K562 (cell line): ENCODE measurements around the gene GALNT17. TPM values are rescaled to one million over a fixed set of nuclear protein-coding genes. Genes with fewer than 3 reads are reported as not detected.

ENCODE experiments used
- ATAC-seq: fragments of 200-7000 bp; cut with Tn5 transposase; 3 replicates; pipeline ENCODE4 v1.9.1; 2020; ENCODE audit warnings: moderate library complexity
- BruUV-seq: library from RNA; stranded (reverse); fragments of 400-500 nt; replicated peaks from 2 replicates; lab custom pipeline; 2021; lab: Mats Ljungman, UMichigan
- CTCF ChIA-PET: fragments of 300-600 bp; formaldehyde crosslinking; extraction: SDS; loops from one replicate; lab custom pipeline; 2021; ENCODE audit warnings: low intra/inter-chr PET ratio; lab: Yijun Ruan, JAX
- POLR2A ChIA-PET: fragments of 300-600, 350-650 bp; sonication (Branson Sonifier 250); formaldehyde crosslinking; extraction: SDS; loops from one replicate; lab custom pipeline; 2021; ENCODE audit warnings: antibody characterized with exemption, inconsistent platforms; lab: Yijun Ruan, JAX
- DNase-seq, 4 experiments: peaks; one replicate each; pipeline versions ENCODE4 v3.0.0 to v3.0.0-alpha.2; 2011 to 2018; ENCODE audit warnings: low spot score in 3 of 4, mixed read lengths in 3 of 4; ENCODE audit errors: extremely low read depth in 1 of 4
- FAIRE-seq: peaks from 2 replicates; lab custom pipeline; 2011; peaks lifted over from hg19 to GRCh38; lab: Jason Lieb, UNC
- H2AFZ ChIP-seq: 2 replicates; pipeline ENCODE4 v1.6.0; 2011; ENCODE audit warnings: low read depth, low read length, control low read depth, inconsistent platforms
- H3K27ac ChIP-seq: fragments of 200-600 bp; 3 replicates; pipeline ENCODE4 v1.8.0; 2011; ENCODE audit warnings: low read depth, mild to moderate bottlenecking, control low read depth, inconsistent platforms, low read length, moderate library complexity, mixed read lengths; ENCODE audit errors: extremely low read depth
- H3K27me3 ChIP-seq, 2 experiments: fragments of 300-600 bp in 1 of 2; 2 replicates in 1 of 2; 3 replicates in 1 of 2; pipeline versions ENCODE4 v1.6.0 to v1.8.0; 2011; ENCODE audit warnings: inconsistent platforms in 2 of 2, low read length in 2 of 2, mild to moderate bottlenecking in 1 of 2, mixed read lengths in 1 of 2, moderate library complexity in 1 of 2; ENCODE audit not compliant: control insufficient read depth in 2 of 2, insufficient read depth in 2 of 2
- H3K36me3 ChIP-seq: fragments of 300-600 bp; 3 replicates; pipeline ENCODE4 v1.8.0; 2011; ENCODE audit warnings: mild to moderate bottlenecking, low read length, inconsistent platforms; ENCODE audit not compliant: control insufficient read depth, insufficient read depth
- H3K4me1 ChIP-seq, 2 experiments: fragments of 200-600 bp in 1 of 2; replicated peaks in 1 of 2; 2 replicates in 1 of 2; 3 replicates in 1 of 2; pipeline versions ENCODE4 v1.5.1 to v1.8.0; 2011; ENCODE audit warnings: inconsistent platforms in 2 of 2, low read length in 2 of 2, mild to moderate bottlenecking in 1 of 2, mixed read lengths in 1 of 2, moderate library complexity in 1 of 2; ENCODE audit not compliant: control insufficient read depth in 2 of 2, insufficient read depth in 2 of 2
- H3K4me2 ChIP-seq: 2 replicates; pipeline ENCODE4 v1.6.1; 2011; ENCODE audit warnings: low read length, control low read depth, inconsistent platforms, mixed read lengths; ENCODE audit not compliant: insufficient read depth
- H3K4me3 ChIP-seq: fragments of 200-600 bp; sonication (generic), shearing (Covaris generic); 2 replicates; pipeline ENCODE4 v1.5.1; 2016; ENCODE audit warnings: control low read depth, inconsistent platforms
- H3K79me2 ChIP-seq: fragments of 200-600 bp; 3 replicates; pipeline ENCODE4 v1.8.0; 2011; ENCODE audit warnings: low read length, inconsistent platforms; ENCODE audit not compliant: control insufficient read depth, insufficient read depth
- H3K9ac ChIP-seq, 2 experiments: 2 replicates each; pipeline versions ENCODE4 v1.6.0 to v1.6.1; 2011; ENCODE audit warnings: low read depth in 2 of 2, low read length in 2 of 2, control low read depth in 1 of 2, inconsistent platforms in 1 of 2, mild to moderate bottlenecking in 1 of 2, mixed read lengths in 1 of 2; ENCODE audit not compliant: insufficient read depth in 1 of 2
- H3K9me1 ChIP-seq: one replicate; pipeline ENCODE4 v1.6.0; 2011; ENCODE audit warnings: inconsistent platforms, mild to moderate bottlenecking, low read length, moderate library complexity; ENCODE audit not compliant: control insufficient read depth, insufficient read depth
- H3K9me3 ChIP-seq: replicated peaks from 2 replicates; pipeline ENCODE4 v1.5.1; 2011; ENCODE audit warnings: low read depth, low read length, inconsistent platforms; ENCODE audit not compliant: control insufficient read depth, insufficient read depth
- H4K20me1 ChIP-seq: replicated peaks from 2 replicates; pipeline ENCODE4 v1.6.1; 2011; ENCODE audit warnings: low read length, inconsistent platforms, mixed read lengths; ENCODE audit not compliant: control insufficient read depth, insufficient read depth
- ARID3B ChIP-seq: fragments of 250-450 bp; sonication (Bioruptor Pico); IDR thresholded peaks from 2 replicates; pipeline ENCODE4 v1.4.0; 2020; ENCODE audit warnings: borderline replicate concordance
- CBFA2T2 ChIP-seq: fragments of 450-650 bp; conservative IDR thresholded peaks from 2 replicates; pipeline ENCODE4 v1.6.1; 2017; ENCODE audit warnings: mild to moderate bottlenecking
- CHD4 ChIP-seq: fragments of 200-600 bp; sonication (generic); IDR thresholded peaks from 3 replicates; pipeline ENCODE4 v1.6.1; 2012; ENCODE audit warnings: low read depth, mild to moderate bottlenecking, mixed read lengths, low read length, inconsistent platforms; ENCODE audit not compliant: insufficient read depth, insufficient replicate concordance, poor library complexity, severe bottlenecking
- NCOA2 ChIP-seq, 2 experiments: fragments of 450-650 bp; IDR thresholded peaks; 2 replicates each; pipeline ENCODE4 v1.6.1; 2018; ENCODE audit warnings: mild to moderate bottlenecking in 2 of 2, moderate library complexity in 1 of 2; ENCODE audit not compliant: partially characterized antibody in 2 of 2
- RBM34 ChIP-seq: fragments of 200-400 bp; formaldehyde crosslinking; IDR thresholded peaks from 2 replicates; pipeline ENCODE4 v1.6.1; 2018; ENCODE audit warnings: low read length, borderline replicate concordance; ENCODE audit not compliant: insufficient read depth
- SNIP1 ChIP-seq: fragments of 450-650 bp; IDR thresholded peaks from 2 replicates; pipeline ENCODE4 v1.7.1; 2017; ENCODE audit warnings: low read depth, mild to moderate bottlenecking
- SREBF1 ChIP-seq: fragments of 150-350 bp; IDR thresholded peaks from 2 replicates; pipeline ENCODE4 v1.6.1; 2014; ENCODE audit warnings: antibody characterized with exemption, low read depth, low read length, borderline replicate concordance
- TAF7 ChIP-seq: fragments of 450-650 bp; IDR thresholded peaks from 2 replicates; pipeline ENCODE4 v1.6.1; 2016; ENCODE audit warnings: missing genetic modification characterization, missing compliant biosample characterization
- ZNF23 ChIP-seq: fragments of 250-450 bp; sonication (Bioruptor Pico); IDR thresholded peaks from 2 replicates; pipeline ENCODE4 v1.4.0; 2020; ENCODE audit warnings: mild to moderate bottlenecking
- ZSCAN32 ChIP-seq: fragments of 450-650 bp; formaldehyde crosslinking; IDR thresholded peaks from 2 replicates; pipeline ENCODE4 v1.4.0; 2020; ENCODE audit warnings: mild to moderate bottlenecking, moderate library complexity
- WGBS: fragments of 100-300 bp; shearing (Covaris generic); methylation state at CpG from one replicate; pipeline ENCODE4 v1.1.6; 2016; ENCODE audit warnings: low coverage, mixed read lengths; ENCODE audit not compliant: insufficient coverage; ENCODE audit errors: missing lambda C conversion rate; 5-methylcytosine and 5-hydroxymethylcytosine counted together
- in situ Hi-C: fragments of 300-500 bp; cut with MboI; formaldehyde crosslinking; loops from 4 replicates; pipeline ENCODE4 v1.15.0; 2018; ENCODE audit warnings: inconsistent platforms, mixed read lengths
- intact Hi-C: fragments of 100-400 bp; cut with micrococcal nuclease; formaldehyde crosslinking; loops from 2 replicates; pipeline ENCODE4 v1.14.2; 2022
- polyA plus RNA-seq, 8 experiments: library from polyadenylated mRNA; depleted of rRNA in 4 of 8; stranded (reverse) in 5 of 8; unstranded in 3 of 8; fragments of >200 nt; fragmentation: Nextera tagmentation in 2 of 8; fragmentation: Illumina TruSeq in 1 of 8; extraction: Ambion mirVana in 2 of 8; extraction: Trizol in 1 of 8; gene quantifications; 2 replicates each; pipeline versions ENCODE4 v1.2.1 to v1.2.3, GENCODE V29; 2011 to 2014; ENCODE audit warnings: inconsistent platforms in 1 of 8, missing spikeins in 1 of 8
- total RNA-seq, 7 experiments: library from RNA; depleted of rRNA in 6 of 7; stranded (reverse); fragments of >200 nt in 6 of 7; fragmentation: Illumina TruSeq in 2 of 7; extraction: Trizol in 2 of 7; gene quantifications; 2 replicates each; pipeline versions ENCODE4 v1.2.1 to v1.2.3, GENCODE V29; 2011 to 2021; ENCODE audit warnings: low replicate concordance in 1 of 7

Gene GALNT17
- total and polyA plus RNA-seq, 9 of the 15 experiments (the other 6 are each of a cell fraction or from before 2014, with no cell fraction given): not detected

DNA sequence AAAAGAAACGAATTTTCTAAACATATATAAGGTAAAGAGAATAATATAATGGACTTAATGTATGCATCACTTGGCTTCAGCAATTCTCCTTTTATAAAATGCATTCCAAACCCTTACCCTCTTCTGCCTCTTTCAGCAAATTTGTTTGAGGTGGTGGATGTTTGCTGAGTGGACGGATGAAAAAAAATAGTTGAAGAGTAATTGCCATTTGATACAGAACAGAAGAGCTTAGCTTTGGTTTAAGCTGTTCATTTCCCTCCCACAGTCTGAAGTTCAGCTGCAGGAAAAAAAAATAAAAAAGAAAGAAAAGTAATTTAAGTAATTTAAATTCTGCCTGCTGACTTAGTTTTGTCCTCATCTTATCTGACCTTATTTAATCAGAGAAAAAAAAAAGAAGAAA lies 138.6 kb downstream of the GALNT17 start:
- 0% methylated on average over 1 of the region's 2 CpGs for WGBS
- in situ Hi-C loops: no loop called here
- Histone ChIP-seq H3K4me1 (no peaks in the 10 kb centered on the region), H3K27me3 (no peaks in the 10 kb centered on the region), H3K4me3 (no peak overlapping the region), H2AFZ (no peak overlapping the region), H3K27ac (no peak overlapping the region), H3K4me2 (no peak overlapping the region), H4K20me1 (no peaks in the 10 kb centered on the region), H3K36me3 (no peaks in the 10 kb centered on the region), H3K79me2 (no peaks in the 10 kb centered on the region), H3K9me1 (no peaks in the 10 kb centered on the region), H3K9me3 (no peaks in the 10 kb centered on the region), H3K9ac (no peak overlapping the region)
- BruUV-seq: no TSS peak
- no peak for TF ChIP-seq ZSCAN32
- TF ChIP-seq ARID3B (CRISPR knock-in tag): no peak
- TF ChIP-seq NCOA2 (IDR thresholded peaks at IDR 0.05; ENCODE audit: partially characterized antibody in 2 of 2): no peak
- DNase-seq (no peak), FAIRE-seq (no peak), ATAC-seq (no peak)
- CTCF ChIA-PET: no interaction called here
- POLR2A ChIA-PET: no interaction called here
- intact Hi-C loops: no loop called here

- Histone ChIP-seq H3K4me2 (no peak overlapping the region), H3K9me1 (no peaks in the 10 kb centered on the region), H3K9me3 (no peaks in the 10 kb centered on the region), H3K4me3 (no peak overlapping the region), H3K27ac (no peak overlapping the region), H3K27me3 (no peaks in the 10 kb centered on the region), H3K36me3 (no peaks in the 10 kb centered on the region), H3K9ac (no peak overlapping the region), H3K79me2 (no peaks in the 10 kb centered on the region), H2AFZ (no peak overlapping the region), H4K20me1 (no peaks in the 10 kb centered on the region), H3K4me1 (no peaks in the 10 kb centered on the region)
- WGBS: 0% methylated on average over 8 of the region's 8 CpGs
- ChIA-PET POLR2A (no interaction called here), CTCF (no interaction called here)
- FAIRE-seq: no peak
- intact Hi-C loops: no loop called here
- no peak for ATAC-seq
- no peak for DNase-seq
- in situ Hi-C loops: no loop called here
- TF ChIP-seq SNIP1 (no peak), TAF7 (tag) (no peak), CHD4 (no peak), CBFA2T2 (no peak), SREBF1 (no peak), RBM34 (no peak), ZNF23 (CRISPR knock-in tag) (no peak)
- no TSS peak for BruUV-seq
These were observed 139.3 kb downstream of the GALNT17 start for GRCh38 chr7:71271203-71271602.
